ENCODE data around the gene RNU6-8. TPM values are rescaled to one million over a fixed set of nuclear protein-coding genes. Genes with fewer than 3 reads are reported as not detected.

The RNU6-8 gene
- total RNA-seq, 1 donor from 2014 or later: not detected

GRCh38 chr14:32205554-32205953, 2.5 kb upstream of the RNU6-8 start:
- no peak for TF ChIP-seq CTCF (IDR thresholded peaks at IDR 0.05; ENCODE audit: unreplicated experiment)
- no peak for DNase-seq (ENCODE audit: low spot score in 2 of 2, unreplicated experiment in 2 of 2)

GRCh38 chr14:32203928-32204357, 874 bp upstream of the RNU6-8 start:
- Mint-ChIP-seq H3K36me3 (no peaks in the 10 kb centered on the region), H3K27ac (peak overlapping the region; percentile 100), H3K27me3 (ENCODE audit: low read depth) (peaks cover 3% of the 10 kb centered on the region), H3K9me3 (peaks cover 3% of the 10 kb centered on the region), H3K4me3 (peak overlapping the region; percentile 83), H3K4me1 (peaks cover 19% of the 10 kb centered on the region)
- DNase-seq (ENCODE audit: low spot score in 2 of 2, unreplicated experiment in 2 of 2): no peak
- no peak for TF ChIP-seq CTCF (IDR thresholded peaks at IDR 0.05; ENCODE audit: unreplicated experiment)

More at GRCh38 chr14:32205554-32205953, 2.5 kb upstream of the RNU6-8 start:
- Mint-ChIP-seq H3K27me3 (ENCODE audit: low read depth) (peaks cover 3% of the 10 kb centered on the region), H3K27ac (no peak overlapping the region), H3K9me3 (peaks cover 12% of the 10 kb centered on the region), H3K4me3 (no peak overlapping the region), H3K4me1 (peaks cover 14% of the 10 kb centered on the region), H3K36me3 (no peaks in the 10 kb centered on the region)

- peaks cover 21% of the 10 kb centered on the region for H3K4me1 Mint-ChIP-seq
- peaks cover 3% of the 10 kb centered on the region for H3K27me3 Mint-ChIP-seq (ENCODE audit: low read depth)
- no peaks in the 10 kb centered on the region for H3K36me3 Mint-ChIP-seq
- no peak for TF ChIP-seq CTCF (IDR thresholded peaks at IDR 0.05; ENCODE audit: unreplicated experiment)
- H3K4me3 Mint-ChIP-seq: peak overlapping the region; percentile 83
- DNase-seq (ENCODE audit: low spot score in 2 of 2, unreplicated experiment in 2 of 2): no peak
- H3K9me3 Mint-ChIP-seq: no peaks in the 10 kb centered on the region
- peak overlapping the region; percentile 100 for H3K27ac Mint-ChIP-seq
Measured at GRCh38 chr14:32202491-32202997, 525 bp downstream of the RNU6-8 start.

- peak within 1 kb of the TSS; percentile 100 for H3K27ac Mint-ChIP-seq
- H3K4me3 Mint-ChIP-seq: peak within 1 kb of the TSS; percentile 83
- peaks cover 21% of the 10 kb centered on the region for H3K4me1 Mint-ChIP-seq
- H3K27me3 Mint-ChIP-seq (ENCODE audit: low read depth): peaks cover 3% of the 10 kb centered on the region
- no peaks in the 10 kb centered on the region for H3K9me3 Mint-ChIP-seq
- DNase-seq (ENCODE audit: low spot score in 2 of 2, unreplicated experiment in 2 of 2): no peak
- TF ChIP-seq CTCF (IDR thresholded peaks at IDR 0.05; ENCODE audit: unreplicated experiment): no peak
- no peaks in the 10 kb centered on the region for H3K36me3 Mint-ChIP-seq
Measured at GRCh38 chr14:32201816-32202490, 1.1 kb downstream of the RNU6-8 start, which contains the start of gene RNU6-7. TSS of gene RNU6-7 (plus strand) at chr14:32202045.

- Mint-ChIP-seq H3K9me3 (no peaks in the 10 kb centered on the region), H3K27me3 (ENCODE audit: low read depth) (no peaks in the 10 kb centered on the region), H3K4me1 (peaks cover 18% of the 10 kb centered on the region), H3K4me3 (peak overlapping the region; percentile 83), H3K27ac (peak overlapping the region; percentile 100), H3K36me3 (no peaks in the 10 kb centered on the region)
- DNase-seq (ENCODE audit: low spot score in 2 of 2, unreplicated experiment in 2 of 2): peak; percentile 81 to 90
- TF ChIP-seq CTCF (IDR thresholded peaks at IDR 0.05; ENCODE audit: unreplicated experiment): no peak
Measured at GRCh38 chr14:32201193-32201815, 1.8 kb downstream of the RNU6-8 start.
